ENCODE data around the gene FAM228A.
"Not testable (repeated sequence)": the region's sequence is repeated elsewhere in the genome, so short reads cannot be mapped to it uniquely, and the experiment has no call there.

FAM228A gene

DNA sequence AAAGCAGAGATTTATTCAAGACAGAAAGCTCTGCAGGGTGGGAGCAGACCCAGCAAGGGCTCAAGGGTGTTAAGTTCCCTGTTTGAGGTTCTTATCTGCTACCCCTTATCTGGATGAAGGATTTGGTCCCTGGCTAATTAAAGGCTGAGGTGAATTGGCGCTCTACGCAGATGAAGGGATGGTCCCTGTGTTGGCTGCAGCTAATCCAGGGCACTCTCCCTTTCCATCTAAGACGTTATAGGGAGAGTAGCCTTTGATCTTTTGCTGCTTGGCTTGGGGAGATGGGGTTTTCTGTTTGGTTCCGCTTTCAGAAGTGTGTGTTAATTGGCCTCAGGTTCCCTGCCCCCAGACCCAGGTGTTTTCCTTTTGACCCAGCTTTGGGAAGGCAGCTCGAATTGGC lies 17.0 kb downstream of the FAM228A start:
- DNase-seq: no peak

DNA sequence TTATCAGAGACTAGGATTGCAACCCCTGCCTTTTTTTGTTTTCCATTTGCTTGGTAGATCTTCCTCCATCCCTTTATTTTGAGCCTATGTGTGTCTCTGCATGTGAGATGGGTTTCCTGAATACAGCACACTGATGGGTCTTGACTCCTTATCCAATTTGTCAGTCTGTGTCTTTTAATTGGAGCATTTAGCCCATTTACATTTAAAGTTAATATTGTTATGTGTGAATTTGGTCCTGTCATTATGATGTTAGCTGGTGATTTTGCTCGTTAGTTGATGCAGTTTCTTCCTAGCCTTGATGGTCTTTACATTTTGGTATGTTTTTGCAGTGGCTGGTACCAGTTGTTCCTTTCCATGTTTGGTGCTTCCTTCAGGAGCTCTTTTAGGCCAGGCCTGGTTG lies 22.4 kb downstream of the FAM228A start:
- DNase-seq: not testable (repeated sequence)

DNA sequence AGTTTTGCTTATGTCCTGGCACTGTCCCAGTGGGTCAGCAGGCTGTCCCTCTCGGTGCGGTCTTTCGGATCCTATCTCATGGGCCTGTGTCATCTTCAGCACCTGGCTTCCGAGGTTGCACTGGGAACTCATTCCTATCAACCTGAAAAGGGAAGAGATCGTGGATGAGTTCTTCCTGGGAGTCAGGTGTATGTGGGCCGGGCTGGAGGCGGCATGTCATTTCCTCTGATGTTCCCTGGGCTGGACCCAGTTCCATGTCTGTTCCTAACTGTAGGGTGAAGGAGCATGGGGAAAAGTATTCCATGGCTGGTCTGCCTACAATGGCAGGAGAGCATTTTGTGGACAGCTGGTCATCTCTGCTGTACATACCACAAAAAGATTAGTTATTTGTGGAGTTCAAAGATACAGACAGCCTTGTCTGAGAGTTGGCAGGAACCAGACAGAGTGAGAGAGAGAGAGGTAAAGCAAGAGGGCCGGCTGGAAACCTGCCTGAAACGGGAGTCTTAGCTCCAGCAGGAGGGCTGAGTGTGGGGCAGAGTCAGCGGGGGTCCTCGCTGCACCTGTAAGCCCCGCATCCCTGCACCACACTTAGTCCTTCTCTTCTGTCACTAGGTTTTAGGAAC lies 25.2 kb downstream of the FAM228A start:
- DNase-seq: no peak

DNA sequence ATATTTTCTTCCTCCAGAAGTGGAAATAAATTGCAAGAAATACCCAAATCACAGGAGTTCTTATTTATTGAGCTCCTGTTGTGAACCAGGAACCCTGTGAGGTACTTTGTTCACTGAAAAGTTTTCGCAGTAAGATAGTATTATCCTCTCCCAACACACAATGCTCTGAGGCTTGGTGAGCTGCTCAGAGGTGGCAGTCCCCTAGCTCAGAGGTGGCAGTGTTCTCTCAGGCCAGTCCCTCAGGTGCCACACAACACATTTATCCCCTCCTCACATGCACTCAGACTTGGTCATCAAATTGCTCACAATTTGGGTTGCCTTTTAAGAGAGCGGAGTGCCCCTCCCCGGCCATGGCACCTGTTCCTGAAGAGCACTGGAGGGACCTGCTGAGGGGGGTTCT lies 25.9 kb downstream of the FAM228A start:
- DNase-seq: no peak

DNA sequence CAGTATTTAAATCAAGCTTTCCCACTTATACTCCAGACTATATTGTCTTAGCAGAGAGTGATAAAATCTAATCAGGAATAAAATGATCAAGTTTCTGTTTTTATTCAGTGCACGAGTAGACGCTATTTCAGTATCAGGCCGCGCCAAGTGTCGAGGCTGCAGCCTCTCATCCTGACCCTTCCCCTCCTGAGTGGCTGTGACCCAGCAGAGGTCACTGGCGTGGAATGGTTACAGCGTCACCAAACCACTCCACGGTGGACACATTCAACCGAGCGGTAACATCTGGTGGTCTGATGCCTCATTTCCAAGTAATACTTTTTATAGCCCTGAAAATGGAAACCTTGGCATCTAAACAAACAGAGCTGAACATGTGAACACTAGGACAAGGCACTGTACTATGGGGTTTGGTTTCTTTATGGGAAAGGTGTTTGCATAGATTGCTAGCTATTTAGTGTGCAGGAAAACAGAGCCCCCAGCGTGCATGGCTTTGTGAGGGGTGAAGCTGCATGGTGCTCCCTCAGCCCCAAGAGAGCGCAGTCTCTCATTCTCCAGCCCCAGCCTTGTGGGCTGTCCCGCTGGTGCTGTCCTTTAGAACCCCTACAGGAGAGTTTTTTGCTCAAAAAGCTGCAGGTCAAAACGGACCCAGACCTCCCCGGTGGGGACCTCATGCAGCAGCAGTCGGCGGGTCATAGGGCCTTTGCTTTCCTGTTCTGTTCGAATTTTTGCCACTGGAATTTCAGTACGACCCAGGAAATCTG lies 28.4 kb downstream of the FAM228A start:
- DNase-seq: no peak

DNA sequence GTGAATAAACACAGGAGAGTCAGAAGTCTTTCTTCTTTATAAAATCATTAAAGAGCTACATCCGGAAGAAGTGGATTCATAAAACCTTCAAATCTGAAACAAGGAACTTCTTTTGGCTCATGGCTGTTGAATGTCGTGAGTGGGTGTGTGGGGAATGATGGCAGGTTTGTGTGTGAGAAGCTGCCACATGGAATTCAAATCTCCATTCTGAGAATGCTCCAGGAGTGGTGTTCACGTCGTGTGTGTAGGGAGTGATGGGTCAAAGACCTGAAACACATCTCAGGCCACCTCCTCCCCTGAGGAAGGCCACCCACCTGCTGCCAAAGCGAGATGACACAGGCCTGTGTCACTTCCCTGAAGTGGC lies 28.9 kb downstream of the FAM228A start:
- no peak for DNase-seq

DNA sequence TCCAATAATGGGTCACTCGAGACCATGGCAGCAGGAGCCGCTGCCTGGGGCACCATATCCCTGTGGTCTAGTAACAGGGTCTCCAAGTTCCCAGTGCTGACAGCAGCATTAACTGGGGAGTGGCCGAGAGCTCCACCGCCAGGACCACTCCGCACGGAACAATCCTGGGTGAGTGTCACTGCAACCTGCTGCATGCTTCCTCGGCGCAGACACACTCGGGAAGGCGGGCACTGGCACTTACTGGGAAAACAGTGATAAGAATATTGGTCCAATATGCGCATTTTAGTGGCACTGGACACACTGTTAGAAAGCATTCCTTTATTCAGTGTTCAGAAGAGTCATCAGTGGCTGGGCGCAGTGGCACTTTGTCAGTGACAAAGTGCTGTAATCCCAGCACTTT lies 29.7 kb downstream of the FAM228A start:
- DNase-seq: no peak

DNA sequence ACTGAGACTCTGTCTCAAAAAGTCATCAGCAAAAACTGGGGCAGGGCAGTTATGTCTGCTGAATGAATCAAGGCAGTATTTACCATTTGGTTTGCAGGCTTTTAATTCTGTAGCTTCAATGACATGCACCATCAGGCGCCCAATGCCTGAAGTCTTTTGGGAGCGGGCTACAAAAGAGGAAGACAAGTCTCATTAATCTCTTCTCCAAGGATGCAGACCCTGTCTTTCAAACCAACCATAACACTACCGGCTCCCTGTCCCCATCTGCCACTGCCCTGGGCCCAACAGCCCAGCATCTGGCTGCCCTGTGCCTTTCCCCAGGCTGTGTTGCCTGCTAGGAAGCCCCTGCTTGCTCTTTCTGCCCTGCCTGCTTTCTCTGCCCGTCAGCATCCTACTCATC lies 30.3 kb downstream of the FAM228A start:
- no peak for DNase-seq

DNA sequence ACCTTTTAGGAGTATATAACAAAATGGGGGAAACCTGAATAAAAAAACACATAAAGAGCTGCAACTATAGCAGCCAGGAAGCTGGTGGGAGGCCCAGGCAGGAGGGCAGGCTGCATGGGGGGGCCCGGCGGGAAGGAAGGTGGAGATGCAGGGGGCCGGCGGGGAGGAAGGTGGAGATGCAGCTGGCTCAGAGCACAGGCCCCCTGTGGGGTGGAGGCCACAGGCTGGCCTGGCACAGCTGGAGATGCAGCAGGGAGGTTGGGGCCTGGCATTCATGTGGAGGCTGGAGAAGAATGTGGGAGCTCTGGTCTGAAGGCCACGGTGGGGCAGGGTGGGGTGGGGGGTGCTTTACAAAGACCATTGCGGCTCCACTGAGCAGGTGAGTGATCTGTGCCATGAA lies 31.4 kb downstream of the FAM228A start:
- no peak for DNase-seq

DNA sequence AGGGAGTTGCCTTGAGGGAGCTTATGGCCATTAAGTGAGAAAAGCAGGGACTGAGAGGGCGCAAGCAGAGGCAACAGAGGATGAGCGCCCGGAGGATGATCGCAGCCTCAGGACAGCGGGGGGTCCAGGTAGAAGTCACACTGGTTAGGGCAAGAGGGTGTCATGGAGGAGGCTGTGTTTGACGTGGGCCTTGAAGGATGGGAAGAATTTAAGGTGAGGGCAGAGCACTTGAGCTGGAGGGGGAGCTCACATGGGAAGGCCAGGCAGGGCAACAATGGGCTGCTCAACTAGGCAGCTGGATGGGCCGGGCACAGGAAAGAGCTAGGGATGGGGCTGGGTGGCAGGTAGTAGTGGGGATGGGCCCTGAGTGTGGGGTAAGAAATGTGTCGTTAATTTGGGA lies 31.9 kb downstream of the FAM228A start:
- no peak for DNase-seq

DNA sequence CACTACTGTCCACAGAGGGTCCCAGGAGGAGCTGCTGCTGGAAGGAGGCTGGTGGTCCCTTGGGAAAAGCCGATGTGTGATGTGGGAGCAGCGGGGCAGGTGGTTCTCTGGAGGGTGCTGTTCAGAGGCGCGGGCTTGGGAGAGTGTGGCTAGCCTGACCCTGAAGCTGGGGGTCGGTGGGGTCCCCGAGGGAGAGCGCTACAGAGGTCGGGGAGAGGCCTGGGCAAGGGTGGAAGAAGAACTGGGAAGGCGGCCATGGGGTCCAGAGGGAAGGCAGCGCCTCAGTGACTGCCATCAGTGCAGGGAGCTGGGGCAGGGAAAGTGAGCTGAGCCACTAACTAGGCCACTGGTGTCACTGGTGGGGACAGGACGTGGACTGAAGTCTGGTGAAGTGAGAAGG lies 32.5 kb downstream of the FAM228A start:
- DNase-seq: no peak

DNA sequence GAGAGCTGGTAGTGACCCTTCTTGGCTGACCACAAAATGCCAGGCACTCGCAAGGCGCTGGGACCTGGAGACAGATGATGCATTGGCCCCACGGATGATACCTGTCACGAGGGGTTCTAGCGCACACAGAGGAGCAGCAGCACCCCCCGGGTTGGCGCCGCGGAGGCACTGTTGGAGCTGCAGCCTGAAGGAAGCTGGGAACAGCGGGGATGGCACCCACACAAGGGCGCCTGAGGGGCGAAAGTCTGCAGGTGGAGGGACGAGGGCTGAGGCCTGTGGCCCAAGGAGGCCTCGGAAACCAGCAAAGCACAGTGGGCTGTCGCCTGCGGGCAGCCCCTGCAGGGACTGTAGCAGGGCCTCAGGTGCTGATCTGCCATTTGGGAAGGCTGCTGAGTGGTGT lies 33.6 kb downstream of the FAM228A start:
- DNase-seq: no peak

DNA sequence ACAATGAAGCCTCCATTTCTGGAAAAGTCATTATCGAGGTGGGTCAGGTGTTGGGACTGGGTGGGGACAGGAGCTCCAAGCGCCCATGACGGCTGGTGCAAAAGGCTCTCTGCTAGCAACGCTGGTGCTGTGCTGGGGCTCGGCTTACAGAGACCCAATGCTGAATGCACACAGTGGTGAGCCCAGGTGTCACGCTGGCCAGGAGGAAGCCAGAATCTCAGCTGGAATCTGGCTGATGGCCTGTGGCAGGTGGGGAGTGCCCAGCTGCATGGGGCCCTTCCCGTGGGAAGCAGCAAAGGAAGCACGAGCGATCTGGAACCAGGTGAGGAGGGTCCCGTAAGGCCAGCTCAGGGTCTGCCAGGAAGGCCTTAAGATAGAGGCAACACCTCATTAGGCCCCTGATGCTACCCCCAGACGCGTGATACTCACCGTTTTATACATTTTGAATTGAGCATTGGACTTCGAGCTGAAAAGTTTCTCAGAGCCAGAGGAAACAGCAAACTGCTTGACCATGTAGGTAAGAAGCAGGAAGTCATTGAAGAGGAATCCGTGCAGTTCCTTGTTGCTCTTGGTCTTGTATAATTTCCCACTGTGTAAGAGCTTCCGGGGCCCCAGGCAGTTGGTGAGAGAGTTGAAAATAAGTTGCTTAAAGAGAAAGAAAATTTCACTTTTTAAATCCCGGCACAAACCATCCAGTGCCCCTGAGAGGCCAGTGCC lies 34.7 kb downstream of the FAM228A start:
- no peak for DNase-seq

DNA sequence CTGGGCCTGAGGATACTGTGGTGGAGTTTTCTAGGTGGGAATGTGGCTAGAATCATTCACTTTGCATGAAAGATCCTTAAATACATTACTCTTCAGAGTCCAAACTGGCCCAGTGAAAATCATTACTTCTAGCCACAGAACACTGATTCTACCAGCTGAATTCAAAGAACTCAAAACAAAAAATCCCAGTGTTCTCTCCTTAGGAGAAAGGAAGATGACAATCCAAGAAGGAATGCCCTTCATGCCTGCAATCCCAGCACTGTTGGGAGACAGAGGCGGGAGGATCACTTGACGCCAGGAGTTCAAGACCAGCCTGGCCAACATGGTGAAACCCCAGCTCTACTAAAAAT lies 35.2 kb downstream of the FAM228A start:
- no peak for DNase-seq

DNA sequence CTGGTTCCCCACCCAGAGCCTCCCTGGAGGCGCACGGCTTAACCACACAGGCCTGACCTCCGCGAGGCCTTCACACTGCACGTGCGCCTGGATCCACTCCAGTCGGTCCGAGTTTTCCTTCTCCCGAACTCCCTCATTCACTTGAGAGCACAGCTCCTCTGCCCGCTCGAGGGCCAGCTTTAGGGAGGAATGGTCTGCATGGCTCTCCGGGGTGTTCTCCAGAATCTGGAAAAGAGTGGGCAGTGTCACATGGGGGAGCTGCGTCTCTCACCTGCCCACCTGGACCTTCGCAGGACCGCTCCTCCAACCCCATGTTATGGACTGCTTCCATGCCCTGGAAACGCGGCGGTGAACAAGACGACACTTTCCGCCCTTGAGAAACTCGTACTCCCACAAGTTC lies 35.9 kb downstream of the FAM228A start:
- no peak for DNase-seq

DNA sequence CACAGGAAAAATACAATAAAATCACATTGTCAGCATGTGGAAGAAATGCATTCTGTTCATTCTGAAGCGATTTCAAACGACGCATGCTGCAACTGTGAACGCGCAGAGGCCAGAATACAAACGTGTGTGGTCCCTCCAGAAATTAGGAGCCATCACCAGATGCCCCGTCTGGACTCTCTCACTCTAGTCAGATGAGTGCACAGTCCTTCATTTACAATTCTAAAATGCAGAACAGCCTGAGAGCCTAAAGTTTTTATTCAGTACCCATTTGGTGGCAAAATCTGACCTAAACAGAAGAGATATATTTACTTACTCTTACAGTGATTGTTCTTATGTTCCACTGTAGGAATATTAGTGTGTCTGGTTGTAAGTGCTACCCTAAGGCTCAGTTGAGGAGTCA lies 36.6 kb downstream of the FAM228A start:
- DNase-seq: no peak

DNA sequence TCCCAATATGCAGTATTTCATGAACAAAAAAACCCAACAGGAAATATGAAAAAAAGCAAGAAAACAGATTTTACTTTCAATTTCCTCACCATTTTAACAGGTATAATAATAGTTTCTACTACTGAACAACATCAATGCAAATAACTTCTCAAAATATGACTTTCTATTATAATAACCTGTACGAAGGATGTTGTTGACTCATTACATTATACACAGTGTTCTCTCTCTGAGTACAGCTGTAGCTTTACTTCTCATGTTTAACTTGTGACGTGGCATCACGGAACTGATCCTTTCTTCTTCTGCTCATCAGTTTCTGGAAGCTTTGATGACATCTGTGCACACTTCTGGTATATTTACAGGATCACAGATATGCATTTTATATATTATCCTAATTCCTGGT lies 40.0 kb downstream of the FAM228A start:
- no peak for DNase-seq

DNA sequence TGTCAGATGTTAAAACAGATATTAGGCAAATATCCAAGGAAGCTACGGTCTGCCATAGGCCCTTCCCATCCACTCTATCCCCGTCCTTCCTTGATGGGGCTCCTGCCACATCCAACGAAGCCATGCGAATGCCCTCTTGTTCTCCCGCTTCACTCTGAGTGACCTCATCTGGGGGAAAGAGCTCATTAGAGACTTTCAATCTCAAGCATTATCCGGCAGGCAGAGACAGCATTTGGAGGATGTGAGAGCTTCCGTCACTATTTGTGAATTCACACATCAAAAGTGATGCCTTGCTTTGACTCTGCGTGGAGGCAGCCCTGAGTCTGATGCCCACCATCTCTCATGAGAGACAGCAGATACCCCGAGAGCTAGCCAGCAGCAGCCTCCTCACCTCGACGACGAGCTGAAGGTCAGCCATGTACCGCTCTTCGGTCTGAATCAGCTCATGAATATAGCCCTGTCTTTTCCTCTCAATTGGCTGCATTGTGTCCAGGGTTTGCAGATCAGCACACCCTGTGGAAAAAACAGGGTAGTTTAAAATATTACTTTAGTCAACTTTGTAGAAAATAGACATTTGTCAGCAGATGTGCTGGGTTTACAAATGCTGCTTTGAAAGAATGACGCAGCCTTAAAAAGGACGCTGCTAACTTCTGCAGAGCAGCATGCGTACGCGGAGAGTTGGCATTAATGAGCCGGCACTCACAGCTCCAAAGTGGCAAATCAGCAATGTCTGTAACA lies 45.9 kb downstream of the FAM228A start:
- DNase-seq: no peak

DNA sequence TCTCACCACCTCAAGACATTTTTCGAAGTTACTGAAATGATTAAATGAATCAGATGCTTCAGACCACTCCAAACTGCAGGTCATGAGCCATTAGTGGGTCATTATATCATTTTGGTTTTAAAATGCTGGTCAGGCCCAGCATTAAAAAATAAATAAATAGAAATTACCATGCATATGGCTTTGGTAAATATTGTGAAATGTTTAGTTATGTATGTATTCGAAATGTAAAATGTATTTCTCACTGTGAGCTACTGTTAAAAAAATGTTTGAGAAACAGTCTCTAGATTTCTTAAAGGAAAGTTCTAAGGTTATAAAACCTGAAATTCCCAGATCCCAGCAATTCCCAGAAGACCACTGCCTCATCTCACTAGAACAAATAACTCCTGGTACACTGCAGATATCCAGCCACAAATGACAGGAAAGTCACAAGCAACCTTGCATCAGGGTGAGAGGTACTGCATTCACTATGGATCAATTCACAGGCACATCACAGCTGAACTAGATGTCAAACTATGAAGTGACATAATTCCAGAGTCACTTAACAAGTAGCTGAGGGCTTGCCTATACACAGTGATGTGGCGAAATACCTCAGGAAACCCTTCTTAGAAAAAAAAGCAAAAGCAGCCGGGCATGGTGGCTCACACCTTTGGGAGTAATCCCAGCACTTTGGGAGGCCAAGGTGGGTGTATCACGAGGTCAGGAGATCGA lies 46.6 kb downstream of the FAM228A start:
- DNase-seq: no peak

DNA sequence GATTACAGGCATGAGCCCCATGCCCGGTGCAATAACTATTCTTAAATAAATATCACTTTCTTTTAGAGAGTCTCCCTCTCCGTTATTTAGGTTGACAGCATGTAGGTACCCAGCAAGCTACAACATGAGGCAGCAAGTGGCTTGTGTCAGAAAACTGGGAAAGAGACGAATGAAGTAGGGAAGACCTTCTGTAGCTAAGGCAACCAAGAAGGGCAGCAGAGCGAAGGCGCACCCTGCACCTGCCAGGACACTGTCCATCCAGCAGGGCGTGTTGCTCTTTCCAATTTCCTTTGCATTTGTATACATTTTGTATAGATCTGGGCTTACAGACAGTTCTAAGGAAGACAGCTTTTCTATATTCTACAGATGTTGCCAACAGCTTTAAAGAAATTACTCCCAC lies 48.1 kb downstream of the FAM228A start:
- no peak for DNase-seq

DNA sequence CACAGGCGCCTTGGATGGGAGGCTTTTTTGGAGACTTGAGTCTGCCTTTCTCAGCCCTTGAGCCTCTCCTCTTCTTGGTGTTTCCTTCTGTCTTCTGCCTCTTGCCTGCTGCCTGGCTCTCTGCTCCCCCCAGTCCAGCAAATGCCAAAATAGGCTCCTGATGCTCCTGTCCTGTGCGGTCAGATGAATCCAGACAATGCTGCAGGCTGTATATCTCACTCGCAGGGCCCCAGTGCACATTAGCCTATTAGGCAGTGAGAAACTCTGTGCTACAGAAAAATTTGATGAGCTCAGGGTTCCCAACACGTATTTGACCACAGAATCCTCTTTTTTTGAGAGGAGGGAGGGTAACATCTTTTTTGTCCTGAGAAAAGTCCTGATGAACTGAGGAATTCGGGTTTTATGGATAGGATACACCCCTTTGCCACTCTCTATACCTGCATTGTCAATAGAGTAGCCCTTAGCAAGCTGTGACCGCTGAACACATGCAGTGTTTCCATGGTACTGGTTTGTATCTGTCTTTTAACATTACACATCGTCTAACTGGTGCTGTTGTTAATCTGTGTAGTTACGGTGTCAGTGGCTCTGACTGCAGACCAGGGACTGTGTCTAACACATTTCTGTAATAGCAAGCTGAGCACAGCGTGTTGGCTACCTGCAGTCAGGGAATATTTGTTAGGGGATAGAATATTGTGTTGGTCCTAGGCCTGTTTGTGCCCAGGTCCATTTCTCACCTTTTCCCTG lies 50.8 kb downstream of the FAM228A start:
- no peak for DNase-seq

DNA sequence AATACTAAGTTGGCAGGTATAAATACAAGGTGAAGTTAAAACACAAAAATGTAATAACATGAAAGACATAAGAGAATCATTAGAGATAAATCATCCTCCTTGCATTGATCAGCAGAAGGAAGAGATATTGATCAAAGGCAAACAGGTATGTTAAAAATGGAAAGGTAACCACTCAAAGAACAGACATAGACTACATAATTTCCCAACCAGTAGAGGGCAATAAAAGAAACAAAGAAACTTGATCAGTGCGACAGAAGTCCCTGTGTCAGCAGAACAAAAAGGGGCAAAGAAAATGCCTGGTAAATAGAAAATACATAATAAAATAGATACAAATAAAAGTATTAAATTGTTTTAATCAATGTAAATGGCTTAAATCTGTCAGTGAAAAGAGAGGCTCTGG lies 53.6 kb downstream of the FAM228A start:
- no peak for DNase-seq

Measured in GDM1 (cell line).